ENCODE data around the gene JPT1.
"Not testable (repeated sequence)": the region's sequence is repeated elsewhere in the genome, so short reads cannot be mapped to it uniquely, and the experiment has no call there.

Gene JPT1

DNA sequence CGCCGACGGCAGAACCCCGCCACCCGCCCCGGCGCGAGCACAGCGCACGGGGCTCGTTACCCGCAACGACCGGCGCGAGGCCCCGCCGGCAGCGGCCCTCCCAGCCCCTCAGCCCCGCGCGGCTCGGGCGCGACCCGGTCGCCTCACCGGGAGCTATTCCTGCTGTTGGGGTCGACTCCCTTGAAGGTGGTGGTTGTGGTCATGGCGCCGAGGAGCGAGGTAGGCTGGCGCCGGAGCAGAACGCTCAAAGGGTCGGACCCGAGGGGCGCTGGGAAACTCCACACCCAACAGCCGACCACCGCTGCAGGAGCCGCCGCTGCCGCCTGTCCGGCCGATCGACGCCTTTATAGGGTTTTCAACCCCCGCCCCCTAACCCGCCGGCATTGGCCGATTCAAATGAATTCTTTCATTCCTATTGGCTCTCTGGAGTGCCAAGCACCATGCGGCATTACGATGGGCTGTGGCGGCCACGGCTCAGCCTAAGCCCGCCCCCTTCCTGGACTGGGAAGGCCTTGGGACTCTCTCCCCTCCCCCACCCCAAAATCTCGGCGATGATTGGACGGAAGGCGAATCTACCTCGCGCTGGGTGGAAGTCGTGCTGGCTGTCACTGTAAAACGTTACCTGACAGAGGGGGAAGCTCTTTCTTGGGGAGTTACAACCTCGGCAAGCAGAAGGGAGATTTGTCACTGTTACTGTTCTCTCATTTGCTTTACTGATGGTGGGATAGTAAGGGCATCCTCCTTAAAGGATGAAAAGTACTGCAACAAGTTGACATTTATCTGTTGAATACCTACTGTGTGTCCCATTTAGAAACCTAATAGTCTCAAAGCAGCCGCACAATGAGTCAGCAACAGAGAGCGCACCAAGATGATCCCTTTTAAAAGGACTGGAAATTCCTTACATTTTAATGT, at the start of gene JPT1:
TSS of gene JPT1 (minus strand) at position 318 of the 912 bp plus-strand sequence. CDS start at position 203, 115 bp downstream.
- peak; percentile 98 to 99 (median 99) for DNase-seq

DNA sequence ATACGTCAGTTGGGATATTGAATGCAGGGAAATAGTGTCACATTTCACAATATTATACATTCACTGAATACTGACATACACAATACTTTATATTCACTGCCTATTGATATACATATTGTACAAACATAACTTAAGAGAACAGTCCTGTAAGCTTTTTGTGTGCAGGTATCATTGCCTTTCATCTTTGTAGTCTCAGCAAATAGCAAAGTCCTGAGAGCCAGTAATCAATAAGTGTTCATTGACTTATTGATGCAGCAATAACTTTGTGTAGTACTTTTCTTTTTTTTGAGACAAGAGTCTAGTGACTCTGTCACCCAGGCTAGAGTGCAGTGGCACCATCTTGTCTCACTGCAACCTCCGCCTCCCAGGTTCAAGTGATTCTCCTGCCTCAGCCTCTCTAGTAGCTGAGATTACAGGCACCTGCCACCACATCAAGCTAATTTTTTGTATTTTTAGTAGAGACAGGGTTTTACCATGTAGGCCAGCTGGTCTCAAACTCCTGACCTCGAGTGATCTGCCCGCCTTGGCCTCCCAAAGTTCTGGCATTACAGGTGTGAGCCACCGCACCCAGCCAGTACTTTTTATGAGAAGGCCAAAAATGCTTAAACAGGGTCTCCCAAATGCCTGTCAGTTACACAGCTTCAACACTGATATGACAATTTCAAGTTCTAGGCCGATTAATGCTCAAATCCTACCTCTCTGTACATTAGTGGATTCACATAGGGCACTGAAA, 45.7 kb upstream of the JPT1 start:
- no peak for DNase-seq

- no peak for DNase-seq
These were observed 40.6 kb upstream of the JPT1 start for GRCh38 chr17:75194879-75195278.

- peak; percentile 53 to 68 (median 64) for DNase-seq
These were observed 37.3 kb upstream of the JPT1 start for GRCh38 chr17:75191584-75191983.

GRCh38 chr17:75188614-75189013, 34.3 kb upstream of the JPT1 start:
- DNase-seq, result no peak

DNA sequence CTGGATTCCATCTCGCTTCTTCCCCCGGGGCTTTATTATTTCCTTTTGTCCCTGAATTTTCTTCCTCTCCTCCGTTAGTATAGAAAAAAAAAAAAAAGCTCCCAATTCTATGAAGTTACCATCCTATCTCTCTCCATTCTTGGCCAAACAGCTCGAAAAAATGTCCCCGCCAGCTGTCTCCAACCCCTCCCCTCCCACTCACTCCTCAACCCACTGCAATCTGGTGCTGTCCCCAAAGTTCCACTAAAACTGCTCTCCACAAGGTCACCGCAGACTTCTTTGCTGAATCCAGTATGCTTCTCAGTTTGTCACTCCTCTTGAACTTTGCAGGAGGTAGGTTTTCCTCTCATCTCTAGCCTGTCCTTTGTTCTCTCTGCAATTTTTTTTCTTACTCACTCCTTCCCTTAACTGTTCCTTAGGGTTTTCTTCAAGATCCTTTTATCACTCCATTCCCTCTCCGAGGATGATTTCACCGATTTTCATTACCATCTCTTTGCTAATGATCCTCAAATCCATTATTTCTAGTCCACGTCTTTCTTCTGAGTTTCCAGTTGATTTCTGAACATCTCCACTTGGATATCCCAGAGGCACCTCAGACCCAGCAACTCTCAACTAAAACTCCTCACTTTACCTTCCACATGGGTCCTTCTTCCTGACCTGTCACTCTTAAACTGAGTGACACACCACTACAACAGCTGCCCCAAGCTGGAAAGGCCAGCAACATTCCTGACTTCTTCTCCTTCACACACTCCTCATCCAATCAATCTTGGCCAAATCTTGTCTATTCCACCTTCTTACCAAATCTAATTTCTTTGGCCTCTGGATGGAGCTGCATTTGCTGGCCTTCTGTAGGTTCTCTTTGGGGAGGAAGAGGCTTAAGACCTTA, 29.9 kb upstream of the JPT1 start:
- no peak for DNase-seq

- peak; percentile 97 to 99 (median 98) for DNase-seq
These were observed 28.5 kb upstream of the JPT1 start, which contains the start of gene SUMO2 for GRCh38 chr17:75182569-75183436. TSS of gene SUMO2 (minus strand) at chr17:75182959. CDS start at chr17:75182834, 125 bp downstream.

GRCh38 chr17:75182319-75182568, 27.9 kb upstream of the JPT1 start:
- no peak for DNase-seq

DNA sequence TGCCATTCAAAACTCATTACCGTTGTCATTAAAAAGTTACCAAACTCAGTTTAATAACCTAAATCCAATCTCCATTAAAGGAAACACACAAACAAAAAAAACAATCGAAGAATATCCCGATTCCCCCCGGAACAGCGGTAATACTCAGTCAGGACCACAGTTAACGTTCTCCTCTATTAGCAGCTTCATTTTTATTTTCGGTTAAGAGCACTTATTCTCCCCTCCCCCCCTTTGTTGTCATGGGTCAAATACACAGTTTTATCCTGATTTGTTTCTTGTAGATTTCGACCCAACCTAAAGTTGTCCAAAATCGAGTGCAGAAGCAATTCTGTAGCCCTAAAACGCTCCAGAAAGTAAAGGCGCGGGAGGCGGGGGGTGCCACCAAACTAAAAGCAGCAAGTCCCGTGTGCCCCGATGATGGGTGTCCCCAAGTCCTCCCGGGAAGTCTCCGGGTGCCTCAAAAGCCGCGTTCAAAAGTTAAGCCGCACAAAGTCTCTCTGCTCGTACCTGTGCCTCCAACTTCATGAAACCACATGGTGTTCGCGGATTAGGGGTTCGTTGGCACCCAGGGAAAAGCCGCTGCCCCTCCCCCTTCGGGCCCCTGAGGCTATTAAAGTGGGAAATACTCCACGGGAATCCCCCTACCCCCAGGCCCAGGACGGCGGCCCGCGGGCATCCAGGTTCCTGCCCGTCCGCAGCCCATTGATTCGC, 27.5 kb upstream of the JPT1 start:
- peak; percentile 28 to 60 (median 35) for DNase-seq

GRCh38 chr17:75181110-75181509, 26.8 kb upstream of the JPT1 start:
- peak in 1 of 3 donors; percentile 4 for DNase-seq

- no peak for DNase-seq
These were observed 24.1 kb upstream of the JPT1 start for GRCh38 chr17:75178453-75178852.

DNA sequence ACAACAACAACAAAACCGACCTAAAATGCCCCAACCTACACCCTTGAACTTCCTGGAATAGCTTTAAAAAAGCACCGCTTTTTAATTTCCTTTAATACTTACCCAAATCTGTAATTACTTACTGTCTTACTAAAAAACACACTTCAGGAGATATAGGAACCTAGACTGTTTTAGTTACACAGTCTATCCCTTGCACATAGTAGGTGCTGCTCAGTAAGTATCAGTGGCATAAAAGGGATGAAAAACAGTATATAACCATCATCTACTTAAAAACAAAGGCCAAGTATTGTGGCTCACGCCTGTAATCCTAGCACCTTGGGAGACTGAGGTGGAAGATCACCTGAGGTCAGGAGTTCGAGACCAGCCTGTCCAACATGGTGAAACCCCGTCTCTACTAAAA, 22.3 kb upstream of the JPT1 start:
- no peak for DNase-seq

GRCh38 chr17:75174996-75175395, 20.7 kb upstream of the JPT1 start:
- DNase-seq, result no peak

DNA sequence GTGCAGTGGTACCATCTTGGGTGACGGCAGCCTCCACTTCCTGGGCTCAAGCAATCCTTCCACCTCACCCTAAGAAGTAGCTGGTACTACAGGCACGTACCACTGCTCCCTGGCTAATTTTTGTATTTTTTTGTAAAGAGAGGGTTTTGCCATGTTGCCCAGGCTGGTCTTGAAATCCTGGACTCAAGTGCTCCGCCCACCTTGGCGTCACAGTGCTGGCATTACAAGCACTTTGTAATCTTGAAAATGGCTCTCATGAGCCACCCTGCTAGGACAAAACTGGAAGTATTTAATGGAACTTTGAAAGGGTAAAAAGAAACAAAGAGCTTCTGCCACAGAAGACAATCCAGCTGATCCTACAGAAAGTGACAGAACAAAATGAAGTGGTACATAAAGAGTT, 19.2 kb upstream of the JPT1 start:
- DNase-seq, result no peak

DNA sequence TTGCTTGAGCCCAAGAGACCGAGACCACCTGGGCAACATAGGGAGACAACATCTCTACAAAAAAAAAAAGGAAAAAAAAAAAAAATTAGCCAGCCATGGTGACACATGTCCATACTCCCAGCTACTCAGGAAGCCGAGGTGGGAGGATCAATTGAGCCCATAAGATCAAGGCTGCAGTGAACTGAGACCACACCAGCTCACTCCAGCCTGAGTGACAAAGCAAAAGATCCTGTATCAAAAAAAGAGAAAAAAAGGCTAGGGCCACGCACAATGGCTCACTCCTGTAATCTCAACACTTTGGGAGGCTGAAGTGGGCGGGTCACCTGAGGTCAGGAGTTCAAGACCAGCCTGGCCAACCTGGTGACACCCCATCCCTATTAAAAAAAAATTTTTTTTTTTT, 14.7 kb upstream of the JPT1 start:
- DNase-seq, result no peak

GRCh38 chr17:75164606-75165005, 10.3 kb upstream of the JPT1 start:
- not testable (repeated sequence) for DNase-seq

DNA sequence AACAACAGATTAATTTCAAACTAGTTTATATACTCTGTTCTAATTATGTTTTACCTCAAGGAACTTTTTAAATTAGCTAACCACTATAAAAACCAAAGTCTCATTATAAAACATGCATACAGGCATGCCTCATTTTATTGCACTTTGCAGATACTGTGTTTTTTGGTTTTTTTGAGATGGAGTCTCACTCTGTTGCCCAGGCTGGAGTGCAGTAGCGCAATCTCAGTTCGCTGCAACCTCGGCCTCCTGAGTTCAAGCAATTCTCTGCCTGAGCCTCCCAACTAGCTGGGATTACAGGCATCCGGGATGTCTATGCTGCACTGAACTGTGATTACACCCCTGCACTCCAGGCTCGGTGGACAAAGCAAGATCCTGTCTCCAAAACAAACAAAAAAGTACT, 8.8 kb upstream of the JPT1 start:
- no peak for DNase-seq

GRCh38 chr17:75160211-75160610, 5.9 kb upstream of the JPT1 start:
- no peak for DNase-seq

GRCh38 chr17:75159196-75160031, 5.1 kb upstream of the JPT1 start:
- no peak for DNase-seq

GRCh38 chr17:75158480-75158879, 4.2 kb upstream of the JPT1 start:
- not testable (repeated sequence) for DNase-seq
